DND-41 (cell line): ENCODE data around the gene CD2AP.

Experiments
- ATAC-seq: fragments of 200-7000 bp; cut with Tn5 transposase; 3 replicates; pipeline ENCODE4 v1.9.1; 2021; ENCODE audit warnings: low read depth; ENCODE audit not compliant: insufficient read depth
- DNase-seq: peaks from one replicate; pipeline ENCODE4 v3.0.0-alpha.2; 2020
- H2AFZ ChIP-seq: 2 replicates; pipeline ENCODE4 v1.6.0; 2012; ENCODE audit warnings: low read depth, low read length
- H3K27ac ChIP-seq: 2 replicates; pipeline ENCODE4 v1.5.1; 2012; ENCODE audit warnings: low read length, inconsistent platforms
- H3K27me3 ChIP-seq: fragments of 200-600 bp; sonication (generic); 2 replicates; pipeline ENCODE4 v1.6.0; 2012; ENCODE audit warnings: low read length, mild to moderate bottlenecking, inconsistent platforms; ENCODE audit not compliant: insufficient read depth, poor library complexity
- H3K36me3 ChIP-seq: 2 replicates; pipeline ENCODE4 v1.5.1; 2012; ENCODE audit warnings: low read length, inconsistent platforms; ENCODE audit not compliant: insufficient read depth
- H3K4me1 ChIP-seq: 2 replicates; pipeline ENCODE4 v1.5.1; 2012; ENCODE audit warnings: mild to moderate bottlenecking, low read length; ENCODE audit not compliant: insufficient read depth
- H3K4me2 ChIP-seq: 2 replicates; pipeline ENCODE4 v1.6.0; 2012; ENCODE audit warnings: mild to moderate bottlenecking, moderate library complexity, low read length, inconsistent platforms; ENCODE audit not compliant: insufficient read depth
- H3K4me3 ChIP-seq, 2 experiments: fragments of 200-600 bp in 1 of 2; shearing (Covaris generic) in 1 of 2; 2 replicates each; pipeline ENCODE4 v1.5.1; 2012 to 2016; ENCODE audit warnings: inconsistent platforms in 2 of 2, low read length in 2 of 2, mild to moderate bottlenecking in 2 of 2, low read depth in 1 of 2, moderate library complexity in 1 of 2
- H3K79me2 ChIP-seq: 2 replicates; pipeline ENCODE4 v1.6.0; 2012; ENCODE audit warnings: low read length, inconsistent platforms; ENCODE audit not compliant: insufficient read depth
- H3K9ac ChIP-seq: 2 replicates; pipeline ENCODE4 v1.6.0; 2012; ENCODE audit warnings: low read depth, mild to moderate bottlenecking, inconsistent platforms, low read length, moderate library complexity
- H3K9me3 ChIP-seq: 2 replicates; pipeline ENCODE4 v1.5.1; 2012; ENCODE audit warnings: low read length, moderate library complexity, mild to moderate bottlenecking, inconsistent platforms; ENCODE audit not compliant: insufficient read depth, severe bottlenecking
- H4K20me1 ChIP-seq: 2 replicates; pipeline ENCODE4 v1.6.0; 2012; ENCODE audit warnings: low read length; ENCODE audit not compliant: insufficient read depth
- EZH2 ChIP-seq: IDR thresholded peaks from 3 replicates; pipeline ENCODE4 v1.6.1; 2012; ENCODE audit warnings: borderline replicate concordance, low read depth, mild to moderate bottlenecking, moderate library complexity, low read length, inconsistent platforms; ENCODE audit not compliant: severe bottlenecking
- TF ChIP-seq, protein P1 (sequence below): IDR thresholded peaks from 2 replicates; pipeline ENCODE4 v1.5.1; 2012; ENCODE audit warnings: borderline replicate concordance, low read length, moderate library complexity, mild to moderate bottlenecking; ENCODE audit not compliant: poor library complexity, severe bottlenecking; ENCODE audit errors: extremely low read depth

CD2AP gene

DNA sequence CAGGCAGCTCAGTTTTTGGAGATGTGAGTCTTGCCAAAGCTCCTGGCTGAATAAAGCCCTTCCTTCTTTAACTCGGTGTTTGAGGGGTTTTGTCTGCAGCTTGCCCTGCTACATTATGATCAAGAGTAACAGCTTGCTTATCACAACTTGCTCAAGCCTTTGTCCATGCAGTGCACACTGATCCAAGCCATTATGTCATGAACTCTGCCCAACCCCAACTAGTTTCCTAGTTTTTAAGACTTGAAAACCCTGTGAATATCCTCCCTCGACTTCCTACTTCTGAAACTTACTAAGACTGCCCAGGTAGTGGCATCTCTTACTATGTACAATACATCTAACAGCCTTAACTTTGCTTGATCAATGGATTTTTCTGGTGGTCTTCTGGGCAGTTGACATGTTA lies 170.4 kb downstream of the CD2AP start:
- Histone ChIP-seq H2AFZ (no peak overlapping the region), H3K9me3 (no peaks in the 10 kb centered on the region), H3K4me1 (peaks cover 12% of the 10 kb centered on the region), H3K36me3 (no peaks in the 10 kb centered on the region), H3K9ac (no peak overlapping the region), H3K27me3 (no peaks in the 10 kb centered on the region), H3K27ac (no peak overlapping the region), H4K20me1 (no peaks in the 10 kb centered on the region), H3K4me3 (no peak overlapping the region), H3K4me2 (no peak overlapping the region), H3K79me2 (no peaks in the 10 kb centered on the region)
- TF ChIP-seq, protein P1, sequence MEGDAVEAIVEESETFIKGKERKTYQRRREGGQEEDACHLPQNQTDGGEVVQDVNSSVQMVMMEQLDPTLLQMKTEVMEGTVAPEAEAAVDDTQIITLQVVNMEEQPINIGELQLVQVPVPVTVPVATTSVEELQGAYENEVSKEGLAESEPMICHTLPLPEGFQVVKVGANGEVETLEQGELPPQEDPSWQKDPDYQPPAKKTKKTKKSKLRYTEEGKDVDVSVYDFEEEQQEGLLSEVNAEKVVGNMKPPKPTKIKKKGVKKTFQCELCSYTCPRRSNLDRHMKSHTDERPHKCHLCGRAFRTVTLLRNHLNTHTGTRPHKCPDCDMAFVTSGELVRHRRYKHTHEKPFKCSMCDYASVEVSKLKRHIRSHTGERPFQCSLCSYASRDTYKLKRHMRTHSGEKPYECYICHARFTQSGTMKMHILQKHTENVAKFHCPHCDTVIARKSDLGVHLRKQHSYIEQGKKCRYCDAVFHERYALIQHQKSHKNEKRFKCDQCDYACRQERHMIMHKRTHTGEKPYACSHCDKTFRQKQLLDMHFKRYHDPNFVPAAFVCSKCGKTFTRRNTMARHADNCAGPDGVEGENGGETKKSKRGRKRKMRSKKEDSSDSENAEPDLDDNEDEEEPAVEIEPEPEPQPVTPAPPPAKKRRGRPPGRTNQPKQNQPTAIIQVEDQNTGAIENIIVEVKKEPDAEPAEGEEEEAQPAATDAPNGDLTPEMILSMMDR: no peak
- no peak for TF ChIP-seq EZH2
- ATAC-seq (no peak), DNase-seq (no peak)

DNA sequence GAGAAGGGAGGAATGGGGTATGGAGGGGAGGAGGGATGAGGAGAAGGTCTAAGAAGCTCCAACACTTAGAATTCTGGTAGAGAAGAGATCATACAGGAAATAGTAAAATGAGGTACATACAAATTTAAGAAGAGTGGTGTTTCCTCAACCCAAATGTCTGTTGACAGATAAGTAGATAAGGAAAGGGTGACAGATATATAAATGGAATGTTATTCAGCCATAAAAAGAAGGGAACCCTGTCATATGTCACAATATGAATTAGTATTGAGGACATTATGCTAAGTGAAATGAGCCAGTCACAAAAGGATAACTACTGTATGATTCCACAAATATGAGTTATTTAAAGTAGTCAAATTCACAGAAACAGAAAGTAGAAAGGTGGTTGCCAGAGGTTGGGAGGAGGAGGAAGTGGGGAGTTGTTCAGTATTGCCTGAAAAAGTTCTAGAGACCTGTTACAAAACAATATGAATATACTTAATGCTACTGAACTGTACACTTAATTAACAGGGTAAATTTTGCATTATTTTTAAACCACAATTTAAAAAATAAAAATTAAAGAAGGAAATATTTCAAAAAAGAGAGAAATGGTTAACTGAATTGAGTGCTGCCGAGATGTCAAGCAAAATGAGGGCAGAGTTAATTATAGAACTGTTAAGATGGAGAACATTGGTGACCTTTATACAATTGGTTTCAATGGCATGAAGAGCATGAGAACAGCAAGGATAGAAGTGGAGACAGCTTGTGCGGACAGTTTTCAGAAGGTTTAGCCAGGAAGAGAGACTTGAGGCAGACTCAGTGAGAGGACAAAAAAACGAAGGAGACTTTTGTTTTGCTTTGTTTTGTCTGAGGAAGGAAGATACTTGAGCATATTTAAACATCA lies 173.2 kb downstream of the CD2AP start:
- ATAC-seq: peak; percentile 74
- TF ChIP-seq, protein P1: no peak
- TF ChIP-seq EZH2: no peak
- no peak for DNase-seq
- no peak overlapping the region for H3K4me3 ChIP-seq
- H4K20me1 ChIP-seq: no peaks in the 10 kb centered on the region
- H3K4me1 ChIP-seq: peaks cover 12% of the 10 kb centered on the region
- no peaks in the 10 kb centered on the region for H3K36me3 ChIP-seq
- H3K79me2 ChIP-seq: no peaks in the 10 kb centered on the region
- peaks cover 2% of the 10 kb centered on the region for H3K27me3 ChIP-seq
- no peak overlapping the region for H3K27ac ChIP-seq
- H3K9me3 ChIP-seq: no peaks in the 10 kb centered on the region
- H3K4me2 ChIP-seq: 0 out of 2 replicates have a peak overlapping the region, but pooled peaks have one; percentile 28
- peak overlapping the region; percentile 37; the same call in 1 of the 2 replicates for H2AFZ ChIP-seq
- no peak overlapping the region for H3K9ac ChIP-seq

DNA sequence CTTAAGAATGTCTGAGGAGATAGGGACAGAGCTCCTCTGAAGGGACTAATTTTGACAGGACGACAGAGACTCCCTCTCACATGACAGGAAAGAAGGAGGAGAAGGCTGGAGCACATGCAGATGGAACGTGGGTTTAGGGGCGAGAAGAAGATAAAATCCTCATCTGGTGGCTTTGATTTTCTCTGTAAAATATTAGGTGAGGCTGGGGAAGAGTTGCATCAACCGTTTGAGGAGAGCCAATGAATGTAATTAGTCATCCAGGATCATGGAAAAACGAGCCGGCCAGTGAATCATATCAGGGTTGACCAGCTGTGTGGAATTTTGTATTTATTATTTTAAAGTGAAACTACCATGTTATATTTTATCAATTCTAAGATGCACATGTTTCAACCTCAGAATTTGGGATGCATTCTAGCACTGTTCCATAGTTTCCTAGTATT lies 173.9 kb downstream of the CD2AP start:
- H3K4me2 ChIP-seq: no peak overlapping the region
- TF ChIP-seq, protein P1: no peak
- TF ChIP-seq EZH2: no peak

More for the DNA sequence above, 173.9 kb downstream of the CD2AP start:
- H4K20me1 ChIP-seq: no peaks in the 10 kb centered on the region
- H3K36me3 ChIP-seq: no peaks in the 10 kb centered on the region
- no peak overlapping the region for H3K27ac ChIP-seq
- ATAC-seq (no peak), DNase-seq (no peak)
- H3K9me3 ChIP-seq: no peaks in the 10 kb centered on the region
- no peak overlapping the region for H3K4me3 ChIP-seq
- H3K27me3 ChIP-seq: peaks cover 2% of the 10 kb centered on the region
- no peak overlapping the region for H2AFZ ChIP-seq
- no peak overlapping the region for H3K9ac ChIP-seq
- peaks cover 12% of the 10 kb centered on the region for H3K4me1 ChIP-seq
- H3K79me2 ChIP-seq: no peaks in the 10 kb centered on the region
